ENCODE data around the gene PCID2. TPM values are rescaled to one million over a fixed set of nuclear protein-coding genes. Genes with fewer than 3 reads are reported as not detected.

PCID2 gene
- total RNA-seq, 1 experiment from 2014 or later = 76.2 TPM

DNA sequence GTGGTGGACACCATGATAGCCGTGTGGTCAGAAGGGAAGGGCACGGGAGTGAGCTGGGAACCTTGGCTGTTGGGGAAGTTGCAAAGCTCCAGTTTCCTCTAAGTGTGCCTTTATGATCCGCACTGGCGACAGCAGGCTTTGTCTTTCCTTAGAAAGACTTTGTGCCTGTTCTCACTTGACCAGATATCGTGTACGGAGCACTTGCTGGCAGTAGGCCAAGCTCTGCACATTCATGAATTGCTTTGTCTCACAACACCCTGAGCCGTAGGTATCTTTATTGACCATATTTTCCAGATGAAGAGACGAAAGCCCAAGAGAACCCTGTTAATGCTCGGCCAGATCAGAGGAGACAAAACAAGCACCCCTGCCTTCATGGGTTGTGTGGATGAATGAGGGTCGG, 16.0 kb upstream of the PCID2 start:
- no peak for DNase-seq (ENCODE audit: low read depth)
- in situ Hi-C loops (cut with HindIII; ENCODE audit: low pct_unique_long_range_greater_than_20kb, low sequenced_read_pairs) = no loop called here

DNA sequence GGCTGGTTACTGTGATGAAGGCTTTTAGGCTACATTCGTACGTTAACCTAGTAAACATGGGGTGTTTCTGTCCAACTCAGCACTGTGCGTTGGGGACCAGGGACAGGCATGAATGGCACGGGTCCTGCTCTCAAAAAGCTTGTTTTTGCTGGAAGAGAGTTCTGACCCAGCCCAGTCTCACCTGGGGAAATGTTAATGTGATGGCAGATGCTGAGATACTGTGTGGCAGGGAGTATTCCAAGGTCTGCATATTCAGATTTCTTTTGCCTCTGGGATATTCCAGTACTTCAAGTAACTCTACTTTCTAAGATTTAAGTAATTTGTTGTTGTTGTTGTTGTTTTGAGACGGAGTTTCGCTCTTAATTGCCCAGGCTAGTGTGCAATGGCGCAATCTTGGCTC, 14.6 kb upstream of the PCID2 start:
- in situ Hi-C loops (cut with HindIII; ENCODE audit: low pct_unique_long_range_greater_than_20kb, low sequenced_read_pairs) = no loop called here
- no peak for DNase-seq (ENCODE audit: low read depth)

DNA sequence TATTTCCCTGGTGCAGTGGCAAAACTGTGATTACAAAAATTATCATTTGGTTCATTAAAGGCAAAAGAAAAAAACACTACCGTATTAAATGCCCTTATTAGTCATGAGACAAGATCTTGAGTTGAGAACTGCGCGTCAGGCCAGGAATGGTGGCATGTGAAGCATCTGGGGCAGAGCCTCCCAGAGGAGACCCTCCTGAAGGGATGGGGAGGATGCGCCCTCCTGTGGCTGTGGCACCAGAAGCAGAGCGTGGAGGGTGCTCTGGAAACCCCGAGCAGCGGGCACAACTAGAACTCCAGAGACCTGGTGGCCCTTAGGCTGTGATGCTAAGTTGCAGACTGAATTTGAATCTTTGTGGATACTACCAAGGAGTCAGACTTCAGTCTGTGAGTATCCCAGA, 12.4 kb upstream of the PCID2 start:
- DNase-seq (ENCODE audit: low read depth) = no peak
- in situ Hi-C loops (cut with HindIII; ENCODE audit: low pct_unique_long_range_greater_than_20kb, low sequenced_read_pairs) = no loop called here

DNA sequence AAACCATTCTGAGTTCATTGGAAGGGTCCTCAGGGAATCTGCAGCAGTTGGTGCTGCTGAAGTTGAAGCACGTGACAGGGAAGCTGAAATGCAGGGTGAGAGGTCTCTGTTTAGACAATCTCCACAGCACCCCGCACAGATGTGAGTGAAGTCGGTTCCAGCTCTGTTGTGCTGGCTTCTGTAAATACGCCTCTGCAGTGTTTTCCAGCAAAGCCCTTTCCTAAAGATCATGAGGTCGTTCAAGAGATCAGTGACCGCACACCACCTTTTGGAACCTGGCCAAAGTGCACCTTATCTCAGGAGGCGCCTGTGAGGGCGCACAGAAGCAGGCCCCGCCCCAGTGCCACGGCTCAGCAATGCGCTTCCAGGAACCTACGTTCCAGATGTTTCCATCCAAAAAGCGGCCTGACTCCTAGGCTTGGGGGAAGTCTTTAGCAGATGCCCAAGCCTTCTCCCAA, 11.7 kb upstream of the PCID2 start:
- in situ Hi-C loops (cut with HindIII; ENCODE audit: low pct_unique_long_range_greater_than_20kb, low sequenced_read_pairs) = no loop called here
- DNase-seq (ENCODE audit: low read depth) = no peak

DNA sequence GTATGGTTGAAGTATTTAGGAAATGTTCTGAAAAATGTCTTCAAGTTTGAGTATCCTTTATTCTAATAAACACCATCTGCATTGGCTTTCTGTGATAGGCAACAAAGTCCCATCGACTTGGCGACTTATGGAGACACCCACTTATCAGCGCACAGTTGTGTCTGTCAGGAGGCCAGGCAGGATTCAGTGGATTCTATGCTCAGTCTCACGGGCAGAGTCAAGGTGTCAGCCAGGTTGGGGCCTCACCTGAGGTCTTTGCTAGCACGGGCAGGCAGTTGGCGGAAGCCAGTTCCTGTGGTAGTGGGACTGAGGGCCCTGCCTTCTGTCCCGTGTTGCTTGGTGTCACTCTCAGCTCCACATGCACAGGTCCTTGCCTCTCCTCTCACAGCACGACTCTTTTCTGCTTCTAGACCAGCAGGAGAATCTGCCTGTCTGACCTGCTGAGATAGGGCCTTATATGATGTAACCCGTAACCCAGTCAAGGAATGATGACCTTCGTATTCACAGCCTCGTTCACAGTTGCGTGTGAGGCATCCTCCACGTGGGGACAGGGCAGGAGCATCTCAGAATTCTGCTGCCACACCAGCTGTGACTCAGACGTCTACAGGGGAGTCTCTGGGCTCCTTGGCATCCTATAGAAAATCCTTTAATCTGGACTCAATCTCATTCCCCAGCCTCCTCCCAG, 10.9 kb upstream of the PCID2 start:
- in situ Hi-C loops (cut with HindIII; ENCODE audit: low pct_unique_long_range_greater_than_20kb, low sequenced_read_pairs) = no loop called here
- no peak for DNase-seq (ENCODE audit: low read depth)

DNA sequence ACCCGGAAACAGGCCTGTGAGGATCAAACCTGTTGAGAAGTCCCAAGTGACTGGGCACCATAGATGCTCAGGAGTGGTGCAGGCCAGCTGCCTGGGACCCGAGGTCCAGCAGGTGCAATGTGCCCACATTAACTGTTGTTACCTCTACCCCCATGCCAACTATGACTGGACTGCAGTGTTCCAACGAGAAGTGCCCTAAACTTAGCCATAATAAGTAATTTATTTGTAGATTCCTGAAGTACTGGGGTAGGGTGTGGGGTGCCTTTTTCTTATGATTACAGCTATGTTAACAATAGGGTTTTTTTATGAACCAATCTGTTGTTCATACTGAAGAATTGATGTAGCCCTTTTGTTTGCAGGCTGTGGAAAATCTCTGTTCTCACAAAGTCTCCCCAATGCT, 10.1 kb upstream of the PCID2 start:
- in situ Hi-C loops (cut with HindIII; ENCODE audit: low pct_unique_long_range_greater_than_20kb, low sequenced_read_pairs) = no loop called here
- DNase-seq (ENCODE audit: low read depth) = no peak

DNA sequence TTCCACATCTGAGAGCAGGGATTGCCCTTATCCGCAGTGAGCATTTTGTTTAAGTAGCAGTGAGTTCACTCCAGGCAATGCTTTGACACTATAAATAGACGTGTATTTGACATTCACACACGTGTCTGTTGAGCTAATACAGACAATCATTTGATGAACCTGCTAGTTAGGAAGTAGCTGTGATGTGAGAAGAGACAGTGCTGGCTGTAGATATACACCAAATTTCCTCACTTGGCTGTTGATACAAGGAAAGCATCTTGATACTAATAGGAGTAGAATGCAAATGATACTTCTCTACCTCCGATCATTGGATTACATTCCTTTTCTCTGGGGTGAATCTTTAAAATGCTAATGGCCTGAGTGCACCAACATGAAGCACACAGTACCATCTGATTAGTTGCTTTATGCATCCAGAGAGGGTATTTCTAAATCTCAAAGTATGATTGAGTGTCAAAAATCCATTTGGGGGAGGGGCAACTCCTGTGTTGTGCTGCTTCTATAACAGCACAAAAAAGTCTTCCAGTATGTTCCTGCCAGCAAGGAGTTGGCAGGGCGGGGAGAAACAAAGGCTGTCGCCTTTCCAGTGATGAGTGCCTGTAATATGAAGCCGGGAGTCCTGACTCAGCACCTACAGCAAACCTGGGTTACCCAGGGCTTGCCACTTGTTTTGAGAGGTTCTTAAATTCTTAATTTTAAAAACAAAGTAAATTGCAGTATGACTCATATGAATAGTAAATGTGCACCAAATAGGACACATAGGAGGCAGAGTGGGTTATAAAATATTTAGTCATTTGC, 8.0 kb upstream of the PCID2 start:
- in situ Hi-C loops (cut with HindIII; ENCODE audit: low pct_unique_long_range_greater_than_20kb, low sequenced_read_pairs) = no loop called here
- peak; percentile 70 for DNase-seq (ENCODE audit: low read depth)

DNA sequence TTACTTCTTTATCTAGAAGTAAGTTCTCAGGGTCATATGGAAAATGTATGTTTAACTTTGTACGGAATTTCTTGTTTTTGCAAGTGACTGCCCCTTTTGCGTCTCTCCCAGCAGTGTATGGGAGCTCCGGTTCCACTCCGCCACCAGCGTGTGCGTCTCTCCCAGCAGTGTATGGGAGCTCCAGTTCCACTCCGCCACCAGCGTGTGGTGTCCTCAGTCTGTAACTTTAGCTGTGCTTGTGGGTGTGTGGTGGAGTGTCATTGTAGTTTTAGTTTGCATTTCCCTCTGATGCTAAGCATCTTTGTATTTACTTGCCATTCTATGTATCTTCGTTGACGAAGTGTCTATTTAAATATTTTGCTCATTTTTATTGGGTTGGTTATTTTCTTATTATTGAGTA, 3.3 kb upstream of the PCID2 start:
- in situ Hi-C loops (cut with HindIII; ENCODE audit: low pct_unique_long_range_greater_than_20kb, low sequenced_read_pairs) = no loop called here
- DNase-seq (ENCODE audit: low read depth) = peak; percentile 10

DNA sequence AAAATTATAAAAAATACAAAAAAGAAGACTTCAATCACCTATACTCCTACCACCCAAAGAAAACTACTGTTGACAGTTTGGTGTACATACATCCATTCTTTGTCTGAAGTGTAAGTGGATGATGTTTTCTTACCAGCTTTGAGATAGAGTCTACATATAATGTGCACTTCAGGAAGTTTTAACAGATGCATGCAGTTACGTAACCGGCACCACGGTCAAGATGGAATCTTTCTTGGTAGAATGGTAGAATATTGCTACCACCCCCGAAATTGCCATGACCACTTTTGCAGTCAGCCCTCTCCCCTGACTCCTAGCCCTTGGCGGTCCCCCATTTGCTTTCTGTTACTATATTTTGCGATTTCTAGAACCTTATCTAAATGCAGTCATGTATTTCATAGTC, 2.4 kb upstream of the PCID2 start:
- in situ Hi-C loops (cut with HindIII; ENCODE audit: low pct_unique_long_range_greater_than_20kb, low sequenced_read_pairs) = no loop called here

DNA sequence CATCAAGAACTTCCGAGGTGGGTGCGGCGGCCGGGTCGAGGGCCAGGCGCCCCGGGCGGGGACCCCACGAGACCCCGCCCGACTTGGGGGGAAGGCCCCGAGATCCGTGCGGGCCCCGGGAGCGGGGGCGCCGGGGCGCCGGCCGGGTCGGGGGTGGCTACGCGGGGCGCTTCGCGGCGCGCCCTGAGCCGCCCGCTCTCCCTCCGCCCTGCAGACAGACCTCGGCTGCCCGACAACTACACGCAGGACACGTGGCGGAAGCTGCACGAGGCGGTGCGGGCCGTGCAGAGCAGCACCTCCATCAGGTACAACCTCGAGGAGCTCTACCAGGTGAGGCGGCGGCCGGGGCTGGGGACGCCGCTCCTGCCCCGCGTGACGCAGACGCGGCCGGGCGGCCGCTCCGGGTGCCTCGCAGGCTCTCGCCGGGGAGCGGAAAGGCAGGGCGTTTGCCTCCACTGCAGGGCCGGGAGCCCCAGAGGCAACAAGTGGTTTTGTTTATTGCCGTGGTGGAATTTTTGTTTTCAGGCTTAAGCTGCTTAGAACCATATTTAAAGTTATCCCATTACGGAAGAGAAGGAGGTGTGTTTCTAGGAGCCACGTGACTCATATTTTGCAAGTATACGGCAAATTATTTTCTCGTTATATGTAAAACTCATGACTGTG, 1.4 kb upstream of the PCID2 start:
- peak; percentile 52 for DNase-seq (ENCODE audit: low read depth)
- in situ Hi-C loops (cut with HindIII; ENCODE audit: low pct_unique_long_range_greater_than_20kb, low sequenced_read_pairs) = no loop called here

More for the DNA sequence above, 2.4 kb upstream of the PCID2 start:
- DNase-seq (ENCODE audit: low read depth) = no peak

DNA sequence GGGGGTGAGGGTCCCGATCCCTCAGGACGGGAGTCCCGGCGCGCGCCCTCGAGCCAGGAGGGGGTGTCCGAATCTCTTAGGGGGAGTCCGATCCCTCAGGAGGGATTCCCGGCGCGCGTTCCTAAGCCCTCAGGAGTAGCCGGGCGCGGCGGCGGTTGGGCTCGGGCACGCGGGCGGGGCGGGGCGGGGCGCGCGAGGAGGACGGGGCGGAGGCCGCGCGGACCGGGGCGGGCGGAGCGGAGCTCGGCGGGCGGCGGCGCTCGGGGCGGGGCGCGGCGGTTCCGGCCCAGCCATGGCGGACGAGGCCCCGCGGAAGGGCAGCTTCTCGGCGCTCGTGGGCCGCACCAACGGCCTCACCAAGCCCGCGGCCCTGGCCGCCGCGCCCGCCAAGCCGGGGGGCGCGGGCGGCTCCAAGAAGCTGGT, 878 bp upstream of the PCID2 start, which contains the start of gene CUL4A:
CUL4A (plus strand) TSS at position 278 of the 423 bp plus-strand sequence; CDS start at position 293, 15 bp downstream.
- in situ Hi-C loops (cut with HindIII; ENCODE audit: low pct_unique_long_range_greater_than_20kb, low sequenced_read_pairs) = no loop called here
- no peak for DNase-seq (ENCODE audit: low read depth)

DNA sequence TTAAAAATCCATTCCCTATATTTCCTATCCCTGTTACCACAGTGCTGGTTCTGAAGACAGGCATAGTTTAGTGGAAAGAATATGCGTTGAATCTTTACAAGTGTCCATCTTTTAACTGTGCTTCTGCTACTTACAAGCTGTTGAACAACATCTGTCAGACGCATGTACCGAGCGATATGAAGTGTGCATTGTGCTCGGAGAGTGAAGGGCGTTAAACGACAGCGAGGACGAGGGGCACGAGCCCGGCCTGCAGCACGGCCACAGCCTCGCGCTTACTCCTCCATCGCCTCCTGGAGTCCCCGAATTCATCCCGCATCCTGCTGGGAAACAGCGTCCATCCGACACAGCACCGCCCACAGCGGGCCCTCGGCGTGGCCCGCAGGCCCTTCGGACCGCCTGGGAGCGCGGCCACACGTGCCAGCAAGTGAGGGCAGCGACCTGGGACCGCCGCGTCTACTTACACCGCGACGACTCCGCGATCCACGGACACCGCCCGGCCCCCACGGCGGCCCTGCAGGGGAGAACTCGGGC, 514 bp downstream of the PCID2 start:
- in situ Hi-C loops (cut with HindIII; ENCODE audit: low pct_unique_long_range_greater_than_20kb, low sequenced_read_pairs) = no loop called here
- no peak for DNase-seq (ENCODE audit: low read depth)

DNA sequence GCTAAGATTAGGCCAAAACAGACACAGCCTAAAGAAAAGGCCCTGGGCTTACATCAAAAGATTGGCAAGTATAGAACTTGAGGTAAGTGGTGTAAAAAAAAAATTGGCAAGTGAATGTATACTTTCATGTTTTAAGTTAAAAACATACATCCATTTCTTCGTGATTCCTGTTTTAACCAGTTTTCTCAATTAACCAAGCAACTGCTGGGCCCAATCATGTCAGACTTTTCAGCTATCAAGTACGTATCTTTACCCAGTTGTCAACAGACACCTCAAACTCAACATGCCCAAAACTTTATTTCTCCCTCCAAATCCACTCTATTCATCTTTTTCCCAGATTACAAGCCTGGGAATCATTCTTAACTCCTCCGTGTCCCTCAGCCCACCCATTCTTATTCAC, 1.0 kb downstream of the PCID2 start:
- in situ Hi-C loops (cut with HindIII; ENCODE audit: low pct_unique_long_range_greater_than_20kb, low sequenced_read_pairs) = no loop called here
- no peak for DNase-seq (ENCODE audit: low read depth)

DNA sequence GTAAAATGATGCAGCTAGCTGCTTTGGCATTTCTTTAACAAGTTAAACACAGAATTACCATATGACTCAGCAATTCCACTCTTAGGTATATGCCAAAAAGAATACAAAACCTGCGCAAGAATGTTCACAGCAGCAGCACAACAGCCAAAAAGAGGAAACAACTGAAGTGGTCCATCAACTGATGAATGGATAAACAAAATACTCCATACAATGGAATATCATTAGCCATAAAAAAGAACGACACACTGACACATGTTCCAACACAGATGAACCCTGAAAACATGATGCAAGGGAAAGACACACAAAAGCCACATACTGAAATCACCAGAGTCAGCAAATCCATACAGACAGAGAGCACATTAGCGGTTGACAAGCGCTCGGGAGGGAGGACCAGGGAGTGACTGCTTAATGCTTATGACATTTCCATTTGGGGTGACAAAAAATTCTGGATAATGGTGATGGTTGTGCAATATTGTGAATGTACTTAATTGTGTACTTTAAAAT, 3.0 kb downstream of the PCID2 start:
- DNase-seq (ENCODE audit: low read depth) = peak; percentile 14
- in situ Hi-C loops (cut with HindIII; ENCODE audit: low pct_unique_long_range_greater_than_20kb, low sequenced_read_pairs) = no loop called here

DNA sequence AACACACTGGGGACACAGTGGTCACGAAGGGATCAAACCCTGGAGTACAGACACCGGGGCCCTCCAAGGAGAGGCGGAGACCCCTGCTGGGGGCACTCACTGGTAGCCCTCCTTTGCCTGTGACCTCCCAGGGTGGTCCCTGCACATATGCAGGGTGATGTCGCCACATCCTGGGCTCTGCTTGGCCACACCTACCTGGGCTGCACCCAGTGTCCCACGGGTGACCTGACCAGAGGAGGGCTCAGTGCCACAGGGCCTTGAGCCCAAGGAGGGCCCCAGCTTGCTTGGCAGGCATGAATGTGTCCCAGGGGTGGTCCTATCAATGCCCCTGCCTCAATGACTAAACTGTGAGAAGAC, 4.1 kb downstream of the PCID2 start:
- no peak for DNase-seq (ENCODE audit: low read depth)
- in situ Hi-C loops (cut with HindIII; ENCODE audit: low pct_unique_long_range_greater_than_20kb, low sequenced_read_pairs) = no loop called here

DNA sequence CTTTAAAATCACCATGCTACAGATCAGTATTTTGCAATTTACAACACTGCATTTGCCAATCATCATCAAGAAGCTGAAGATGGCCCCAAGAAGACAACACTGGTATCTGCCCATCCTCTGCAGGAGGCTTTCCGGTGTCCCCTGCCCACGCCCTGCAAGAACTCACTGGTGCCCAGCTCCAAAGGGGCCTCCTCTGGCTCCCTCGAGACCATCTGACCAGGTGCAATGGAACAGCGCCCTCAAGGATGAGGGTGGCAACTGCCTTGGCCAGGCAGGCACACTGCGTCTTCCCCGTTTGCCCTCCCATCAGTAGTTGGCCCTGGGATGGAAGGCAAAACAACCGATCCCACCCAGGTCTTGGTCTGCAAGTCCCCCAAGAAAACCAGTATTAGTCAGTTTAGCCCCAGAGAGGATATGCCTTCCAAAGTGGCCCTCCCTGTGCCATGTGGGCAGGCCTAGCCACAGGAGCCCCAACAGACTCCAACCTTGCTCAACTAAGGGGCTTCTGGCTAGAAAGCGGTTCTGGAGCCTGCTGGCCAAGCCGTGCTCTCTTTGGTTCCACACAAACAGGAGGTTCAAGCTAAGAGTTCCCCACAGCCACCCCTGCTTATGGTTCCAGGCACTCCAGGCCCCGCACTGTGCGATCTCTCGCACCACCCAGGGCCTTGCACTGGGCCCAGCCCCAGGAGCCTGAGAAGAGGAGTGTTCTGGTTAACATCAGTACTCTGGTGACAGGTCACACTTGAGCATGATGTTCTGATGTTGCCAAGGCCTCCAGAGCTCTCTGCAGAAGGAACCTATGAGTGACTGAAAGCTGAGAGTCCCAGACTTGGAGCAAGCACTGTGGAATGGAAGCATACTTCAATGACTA, 4.7 kb downstream of the PCID2 start:
- in situ Hi-C loops (cut with HindIII; ENCODE audit: low pct_unique_long_range_greater_than_20kb, low sequenced_read_pairs) = no loop called here
- DNase-seq (ENCODE audit: low read depth) = no peak

DNA sequence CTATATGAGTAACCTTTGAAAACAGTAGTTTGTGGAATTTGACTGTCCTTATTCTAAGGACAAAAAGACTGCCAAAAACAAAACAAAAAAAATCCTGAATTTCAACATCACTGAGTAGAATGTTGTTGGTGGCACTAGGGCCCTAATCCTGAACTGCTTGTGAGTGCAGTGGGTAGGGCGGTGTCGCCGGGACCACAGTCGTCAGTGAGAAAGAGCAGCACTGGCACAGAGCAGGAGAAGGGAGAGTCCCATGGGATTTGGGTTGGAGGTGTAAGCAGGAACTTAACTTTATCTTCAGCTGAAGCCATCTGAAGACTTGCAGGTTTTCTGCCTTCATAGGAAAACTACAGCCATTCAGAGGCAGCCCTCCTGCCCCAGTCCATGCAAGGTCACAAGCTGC, 5.6 kb downstream of the PCID2 start:
- in situ Hi-C loops (cut with HindIII; ENCODE audit: low pct_unique_long_range_greater_than_20kb, low sequenced_read_pairs) = no loop called here

DNA sequence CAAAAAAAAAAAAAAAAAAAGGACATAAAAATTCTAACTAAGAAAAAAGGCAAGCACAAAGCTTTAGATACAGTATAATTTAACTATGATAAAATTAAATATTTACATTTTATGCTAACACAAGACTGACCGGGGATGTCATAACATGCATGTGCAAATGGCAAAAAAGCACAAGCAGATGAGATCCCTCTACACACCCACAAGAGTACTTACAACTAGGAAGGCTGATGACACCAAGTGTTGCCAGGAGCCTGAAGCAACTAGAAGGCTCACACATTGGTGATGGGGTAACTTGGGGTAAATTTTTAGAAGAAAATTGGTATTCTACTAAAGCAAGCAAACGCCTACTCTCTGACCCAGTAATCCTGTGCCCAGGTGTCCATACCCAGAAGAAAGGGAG, 6.7 kb downstream of the PCID2 start:
- in situ Hi-C loops (cut with HindIII; ENCODE audit: low pct_unique_long_range_greater_than_20kb, low sequenced_read_pairs) = no loop called here
- DNase-seq (ENCODE audit: low read depth) = no peak

More for the DNA sequence above, 5.6 kb downstream of the PCID2 start:
- DNase-seq (ENCODE audit: low read depth) = no peak

Measured in Caki2 (cell line).